GM12891 (cell line): ENCODE measurements around the gene RNU7-1.

Experiments
- POLR2A ChIP-seq: IDR thresholded peaks from 2 replicates; pipeline ENCODE4 v1.6.1; 2011; ENCODE audit warnings: low read depth, low read length, control low read depth
- POLR2AphosphoS5 ChIP-seq: IDR thresholded peaks from 2 replicates; pipeline ENCODE4 v1.6.1; 2011; ENCODE audit warnings: low read depth, low read length, control low read depth
- SPI1 ChIP-seq: IDR thresholded peaks from 2 replicates; pipeline ENCODE4 v1.6.1; 2011; ENCODE audit warnings: low read depth, low read length, control low read depth
- TAF1 ChIP-seq: IDR thresholded peaks from 2 replicates; pipeline ENCODE4 v1.6.1; 2011; ENCODE audit warnings: low read depth, low read length, control low read depth

DNA sequence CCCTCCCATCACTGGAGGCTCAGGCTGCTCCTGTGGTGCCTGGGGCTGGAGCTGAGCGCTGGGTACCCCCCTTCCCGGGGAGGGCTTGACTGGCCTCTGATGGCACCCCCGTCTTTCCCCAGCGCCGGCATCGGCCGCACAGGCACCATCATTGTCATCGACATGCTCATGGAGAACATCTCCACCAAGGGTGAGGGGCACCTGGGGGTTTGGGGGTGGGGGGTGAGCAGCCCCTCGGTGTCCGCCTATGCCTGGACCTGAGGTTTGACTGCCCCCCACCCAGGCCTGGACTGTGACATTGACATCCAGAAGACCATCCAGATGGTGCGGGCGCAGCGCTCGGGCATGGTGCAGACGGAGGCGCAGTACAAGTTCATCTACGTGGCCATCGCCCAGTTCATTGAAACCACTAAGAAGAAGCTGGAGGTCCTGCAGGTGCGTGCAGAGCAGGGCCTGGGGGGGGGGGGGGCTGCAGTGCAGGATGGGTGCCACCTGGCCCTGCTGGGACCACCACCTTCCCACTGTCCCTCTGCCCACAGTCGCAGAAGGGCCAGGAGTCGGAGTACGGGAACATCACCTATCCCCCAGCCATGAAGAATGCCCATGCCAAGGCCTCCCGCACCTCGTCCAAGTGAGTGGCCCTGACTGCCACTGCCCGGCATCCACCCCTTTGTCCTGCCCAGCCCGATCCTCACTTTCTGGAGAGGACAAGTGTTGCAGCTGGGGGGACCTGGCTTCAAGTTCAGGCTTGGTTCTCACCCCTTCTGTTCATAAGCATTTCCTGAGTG, 16.4 kb downstream of the RNU7-1 start:
- TF ChIP-seq POLR2A (no peak; the same call in 1 of the 2 replicates), POLR2AphosphoS5 (no peak), TAF1 (no peak), SPI1 (no peak)
